GM23338 (cell line): ENCODE measurements around the gene OGDHL.
A peak's percentile ranks its signal among the peaks of the same experiment; 100 is the strongest.

Experiments
- CREB1 ChIP-seq: fragments of 250-450 bp; sonication (Bioruptor Pico); IDR thresholded peaks from 2 replicates; pipeline ENCODE4 v1.5.0; 2020; ENCODE audit warnings: low read depth, mild to moderate bottlenecking, moderate library complexity
- CTCF ChIP-seq, 2 experiments: fragments of 200-600 bp in 1 of 2; sonication (generic) in 1 of 2; conservative IDR thresholded peaks; 2 replicates each; pipeline versions ENCODE4 v1.5.1 to v1.6.1; 2016 to 2017; ENCODE audit warnings: antibody characterized with exemption in 2 of 2, low read depth in 2 of 2, mild to moderate bottlenecking in 2 of 2, moderate library complexity in 1 of 2
- ETS1 ChIP-seq: IDR thresholded peaks from 2 replicates; pipeline ENCODE4 v1.6.1; 2016; ENCODE audit warnings: antibody characterized with exemption
- EZH2 ChIP-seq: fragments of 200-600 bp; sonication (generic); IDR thresholded peaks from one replicate; pipeline ENCODE4 v1.8.0; 2017; ENCODE audit warnings: antibody characterized with exemption, mild to moderate bottlenecking, low read depth; ENCODE audit not compliant: unreplicated experiment
- EZH2phosphoT487 ChIP-seq: fragments of 200-600 bp; sonication (generic); IDR thresholded peaks from one replicate; pipeline ENCODE4 v1.8.1; 2018; ENCODE audit warnings: antibody characterized with exemption; ENCODE audit not compliant: unreplicated experiment
- JUNB ChIP-seq: IDR thresholded peaks from one replicate; pipeline ENCODE4 v1.6.1; 2016; ENCODE audit warnings: antibody characterized with exemption; ENCODE audit not compliant: unreplicated experiment
- NANOG ChIP-seq: IDR thresholded peaks from 2 replicates; pipeline ENCODE4 v1.6.1; 2016; ENCODE audit warnings: antibody characterized with exemption, borderline replicate concordance
- POLR2AphosphoS5 ChIP-seq: IDR thresholded peaks from 2 replicates; pipeline ENCODE4 v1.6.1; 2016; ENCODE audit warnings: antibody characterized with exemption, low read depth
- REST ChIP-seq: IDR thresholded peaks from one replicate; pipeline ENCODE4 v1.6.1; 2018; ENCODE audit warnings: antibody characterized with exemption; ENCODE audit not compliant: unreplicated experiment
- STAT1 ChIP-seq: IDR thresholded peaks from one replicate; pipeline ENCODE4 v1.6.1; 2016; ENCODE audit warnings: antibody characterized with exemption; ENCODE audit not compliant: unreplicated experiment
- ZNF114 ChIP-seq: fragments of 250-450 bp; sonication (Bioruptor Pico); IDR thresholded peaks from 2 replicates; pipeline ENCODE4 v1.5.0; 2020; ENCODE audit warnings: mild to moderate bottlenecking, moderate library complexity
- ZNF331 ChIP-seq: fragments of 250-450 bp; sonication (Bioruptor Pico); IDR thresholded peaks from 2 replicates; pipeline ENCODE4 v1.5.0; 2020; ENCODE audit warnings: low read depth, mild to moderate bottlenecking, moderate library complexity
- ZNF462 ChIP-seq: fragments of 250-450 bp; sonication (Bioruptor Pico); IDR thresholded peaks from 2 replicates; pipeline ENCODE4 v1.5.0; 2020; ENCODE audit warnings: mild to moderate bottlenecking, moderate library complexity

GRCh38 chr10:49700997-49701396 lies 61.1 kb downstream of the OGDHL start:
- TF ChIP-seq CTCF (conservative IDR thresholded peaks at IDR 0.05; ENCODE audit: low read depth in 2 of 2) (peak; percentile 40 to 67), EZH2 (no peak), ZNF114 (CRISPR knock-in tag) (no peak), ZNF331 (no peak), CREB1 (CRISPR knock-in tag) (no peak), REST (no peak), POLR2AphosphoS5 (no peak), ZNF462 (CRISPR knock-in tag) (no peak), JUNB (no peak), EZH2phosphoT487 (no peak), ETS1 (no peak), STAT1 (no peak), NANOG (no peak)
